ENCODE results near the gene CIPC. TPM values are rescaled to one million over a fixed set of nuclear protein-coding genes. Genes with fewer than 3 reads are reported as not detected.

Gene CIPC
- total and polyA plus RNA-seq, 2 of the 13 experiments (the other 11 are each of a cell fraction or from before 2014, with no cell fraction given), result 7.6 to 13.9 TPM

- no peak for FAIRE-seq
- in situ Hi-C loops (cut with HindIII; ENCODE audit: extremely low pct_ligation_motif_present, low pct_unique_long_range_greater_than_20kb), result no loop called here
Measured at GRCh38 chr14:77125281-77125801, 27.3 kb downstream of the CIPC start.

DNA sequence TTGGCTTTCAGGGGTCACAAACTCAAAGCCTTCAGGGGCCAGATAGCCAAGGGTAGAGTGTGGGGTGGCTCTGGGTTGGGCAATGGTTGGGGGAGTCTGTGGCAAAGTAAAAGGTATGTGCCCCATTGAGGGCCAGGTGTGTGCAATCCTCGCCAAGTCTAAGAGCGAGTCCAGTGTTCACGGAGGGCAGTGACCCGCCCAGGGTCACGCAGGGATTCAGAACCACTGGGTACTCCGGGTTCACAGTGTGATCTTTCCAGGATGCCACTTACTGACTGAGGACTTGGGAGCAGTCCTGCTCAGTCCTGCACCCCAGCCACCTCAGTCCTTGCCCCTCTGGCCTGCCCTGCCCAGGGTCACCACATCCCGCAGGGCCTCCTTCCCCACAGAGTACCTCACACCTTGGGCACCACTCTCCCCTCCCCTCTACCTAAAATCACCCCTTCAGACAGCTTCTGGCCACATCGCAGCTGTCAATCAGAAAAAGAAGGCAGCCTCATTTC, 27.8 kb downstream of the CIPC start:
- DNase-seq (ENCODE audit: low spot score) (no peak), FAIRE-seq (no peak), ATAC-seq (no peak)
- no peak overlapping the region for H3K4me2 ChIP-seq (ENCODE audit: low read depth, low read length)
- intact Hi-C loops (cut with micrococcal nuclease; ENCODE audit: unreplicated experiment) (no loop called here), in situ Hi-C loops (cut with HindIII; ENCODE audit: extremely low pct_ligation_motif_present, low pct_unique_long_range_greater_than_20kb) (no loop called here)
- 25% methylated on average over 6 of the region's 8 CpGs for WGBS (ENCODE audit: low lambda C conversion rate)
- no peaks in the 10 kb centered on the region for H3K9me3 ChIP-seq (ENCODE audit: low read length)
- CTCF ChIA-PET (ENCODE audit: low intra/inter-chr PET ratio, low total read pairs), result no interaction called here
- no peak overlapping the region for H3K9ac ChIP-seq (ENCODE audit: insufficient read depth, low read depth, low read length)
- H3K27me3 ChIP-seq (ENCODE audit: control insufficient read depth in 1 of 2, insufficient read depth in 2 of 2, low read length in 2 of 2), result peaks cover 1 to 12% of the 10 kb centered on the region in 2 experiments; a peak in 3 of 5 replicates
- no peaks in the 10 kb centered on the region for H4K20me1 ChIP-seq (ENCODE audit: insufficient read depth, low read length)
- no TSS peak for BruUV-seq (replicated peaks)
- H3K79me2 ChIP-seq (ENCODE audit: insufficient read depth, low read length), result no peaks in the 10 kb centered on the region
- no peak overlapping the region for H2AFZ ChIP-seq (ENCODE audit: low read length)
- H3K36me3 ChIP-seq (replicated peaks in 1 of 2; ENCODE audit: control insufficient read depth in 1 of 2, insufficient read depth in 2 of 2, low read length in 2 of 2), result no peaks in the 10 kb centered on the region
- H3K4me1 ChIP-seq (ENCODE audit: insufficient read depth, low read length), result peaks cover 26% of the 10 kb centered on the region
- no peak overlapping the region for H3K27ac ChIP-seq (ENCODE audit: extremely low read length, insufficient read depth, low read length)
- POLR2A ChIA-PET, result no interaction called here
- H3K4me3 ChIP-seq (replicated peaks in 1 of 3; ENCODE audit: insufficient read depth in 1 of 3, low read depth in 2 of 3, low read length in 3 of 3), result no peak overlapping the region
- TF ChIP-seq ZFYVE20 (CRISPR knock-in tag; IDR thresholded peaks at IDR 0.05; ENCODE audit: borderline replicate concordance, low read depth) (no peak), TAF15 (IDR thresholded peaks at IDR 0.05; ENCODE audit: low read depth, low read length, poor library complexity, severe bottlenecking) (no peak), HMGA1 (CRISPR knock-in tag; conservative IDR thresholded peaks at IDR 0.05) (no peak), HNRNPLL (IDR thresholded peaks at IDR 0.05; ENCODE audit: low read depth, low read length, poor library complexity, severe bottlenecking) (no peak), SNAPC5 (CRISPR knock-in tag; IDR thresholded peaks at IDR 0.05; ENCODE audit: borderline replicate concordance) (no peak), ZSCAN12 (CRISPR knock-in tag; IDR thresholded peaks at IDR 0.05) (no peak), FOXK2 (IDR thresholded peaks at IDR 0.05) (no peak), PLRG1 (conservative IDR thresholded peaks at IDR 0.05) (no peak)
- TF ChIP-seq, protein P1, sequence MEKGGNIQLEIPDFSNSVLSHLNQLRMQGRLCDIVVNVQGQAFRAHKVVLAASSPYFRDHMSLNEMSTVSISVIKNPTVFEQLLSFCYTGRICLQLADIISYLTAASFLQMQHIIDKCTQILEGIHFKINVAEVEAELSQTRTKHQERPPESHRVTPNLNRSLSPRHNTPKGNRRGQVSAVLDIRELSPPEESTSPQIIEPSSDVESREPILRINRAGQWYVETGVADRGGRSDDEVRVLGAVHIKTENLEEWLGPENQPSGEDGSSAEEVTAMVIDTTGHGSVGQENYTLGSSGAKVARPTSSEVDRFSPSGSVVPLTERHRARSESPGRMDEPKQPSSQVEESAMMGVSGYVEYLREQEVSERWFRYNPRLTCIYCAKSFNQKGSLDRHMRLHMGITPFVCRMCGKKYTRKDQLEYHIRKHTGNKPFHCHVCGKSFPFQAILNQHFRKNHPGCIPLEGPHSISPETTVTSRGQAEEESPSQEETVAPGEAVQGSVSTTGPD (CRISPR knock-in tag; IDR thresholded peaks at IDR 0.05), result no peak
- TF ChIP-seq, protein P2, sequence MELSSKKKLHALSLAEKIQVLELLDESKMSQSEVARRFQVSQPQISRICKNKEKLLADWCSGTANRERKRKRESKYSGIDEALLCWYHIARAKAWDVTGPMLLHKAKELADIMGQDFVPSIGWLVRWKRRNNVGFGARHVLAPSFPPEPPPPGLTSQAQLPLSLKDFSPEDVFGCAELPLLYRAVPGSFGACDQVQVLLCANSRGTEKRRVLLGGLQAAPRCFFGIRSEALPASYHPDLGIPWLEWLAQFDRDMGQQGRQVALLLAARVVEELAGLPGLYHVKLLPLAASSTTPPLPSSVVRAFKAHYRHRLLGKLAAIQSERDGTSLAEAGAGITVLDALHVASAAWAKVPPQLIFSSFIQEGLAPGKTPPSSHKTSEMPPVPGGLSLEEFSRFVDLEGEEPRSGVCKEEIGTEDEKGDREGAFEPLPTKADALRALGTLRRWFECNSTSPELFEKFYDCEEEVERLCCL (CRISPR knock-in tag; IDR thresholded peaks at IDR 0.05; ENCODE audit: borderline replicate concordance), result no peak
- TF ChIP-seq, protein P3, sequence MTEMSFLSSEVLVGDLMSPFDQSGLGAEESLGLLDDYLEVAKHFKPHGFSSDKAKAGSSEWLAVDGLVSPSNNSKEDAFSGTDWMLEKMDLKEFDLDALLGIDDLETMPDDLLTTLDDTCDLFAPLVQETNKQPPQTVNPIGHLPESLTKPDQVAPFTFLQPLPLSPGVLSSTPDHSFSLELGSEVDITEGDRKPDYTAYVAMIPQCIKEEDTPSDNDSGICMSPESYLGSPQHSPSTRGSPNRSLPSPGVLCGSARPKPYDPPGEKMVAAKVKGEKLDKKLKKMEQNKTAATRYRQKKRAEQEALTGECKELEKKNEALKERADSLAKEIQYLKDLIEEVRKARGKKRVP (CRISPR knock-in tag; IDR thresholded peaks at IDR 0.05), result no peak

More at GRCh38 chr14:77125281-77125801, 27.3 kb downstream of the CIPC start:
- TF ChIP-seq ZNF619 (CRISPR knock-in tag; IDR thresholded peaks at IDR 0.05) (no peak), ZNF570 (CRISPR knock-in tag; IDR thresholded peaks at IDR 0.05; ENCODE audit: borderline replicate concordance) (no peak), ZNF224 (CRISPR knock-in tag; IDR thresholded peaks at IDR 0.05) (no peak), ZNF547 (CRISPR knock-in tag; IDR thresholded peaks at IDR 0.05) (no peak)
- TF ChIP-seq, protein P4, sequence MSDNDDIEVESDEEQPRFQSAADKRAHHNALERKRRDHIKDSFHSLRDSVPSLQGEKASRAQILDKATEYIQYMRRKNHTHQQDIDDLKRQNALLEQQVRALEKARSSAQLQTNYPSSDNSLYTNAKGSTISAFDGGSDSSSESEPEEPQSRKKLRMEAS (IDR thresholded peaks at IDR 0.05), result 0 out of 2 replicates have a peak, but pooled peaks have one; percentile 6
- H3K4me2 ChIP-seq (ENCODE audit: low read depth, low read length), result peak overlapping the region; percentile 82; the same call in 1 of the 2 replicates
- peak overlapping the region in 1 of 3 experiments; percentile 66; a peak in 1 of 6 replicates for H3K4me3 ChIP-seq (replicated peaks in 1 of 3; ENCODE audit: insufficient read depth in 1 of 3, low read depth in 2 of 3, low read length in 3 of 3)
- ChIA-PET POLR2A (no interaction called here), CTCF (ENCODE audit: low intra/inter-chr PET ratio, low total read pairs) (no interaction called here)
- no peak overlapping the region for H3K9ac ChIP-seq (ENCODE audit: insufficient read depth, low read depth, low read length)
- no TSS peak for BruUV-seq (replicated peaks)
- no peaks in the 10 kb centered on the region for H3K36me3 ChIP-seq (replicated peaks in 1 of 2; ENCODE audit: control insufficient read depth in 1 of 2, insufficient read depth in 2 of 2, low read length in 2 of 2)
- ATAC-seq (no peak), DNase-seq (ENCODE audit: low spot score) (no peak)
- H4K20me1 ChIP-seq (ENCODE audit: insufficient read depth, low read length), result no peaks in the 10 kb centered on the region
- no peaks in the 10 kb centered on the region for H3K79me2 ChIP-seq (ENCODE audit: insufficient read depth, low read length)
- H3K4me1 ChIP-seq (ENCODE audit: insufficient read depth, low read length), result peaks cover 31% of the 10 kb centered on the region
- no peak overlapping the region for H2AFZ ChIP-seq (ENCODE audit: low read length)
- 47% methylated on average over 25 of the region's 30 CpGs for WGBS (ENCODE audit: low lambda C conversion rate)
- H3K27me3 ChIP-seq (ENCODE audit: control insufficient read depth in 1 of 2, insufficient read depth in 2 of 2, low read length in 2 of 2), result peaks cover 1 to 12% of the 10 kb centered on the region in 2 experiments; a peak in 3 of 5 replicates
- intact Hi-C loops (cut with micrococcal nuclease; ENCODE audit: unreplicated experiment), result no loop called here
- H3K9me3 ChIP-seq (ENCODE audit: low read length), result no peaks in the 10 kb centered on the region
- H3K27ac ChIP-seq (ENCODE audit: extremely low read length, insufficient read depth, low read length), result no peak overlapping the region
